GM23248 (cell line): ENCODE data around the gene RFX8.

Source experiments
- EZH2 ChIP-seq: fragments of 200-600 bp; sonication (generic); IDR thresholded peaks from 2 replicates; pipeline ENCODE4 v1.6.1; 2018; ENCODE audit warnings: antibody characterized with exemption, mild to moderate bottlenecking; ENCODE audit not compliant: insufficient read depth, poor library complexity, severe bottlenecking
- EZH2phosphoT487 ChIP-seq: fragments of 200-600 bp; sonication (generic); IDR thresholded peaks from 2 replicates; pipeline ENCODE4 v1.6.1; 2018; ENCODE audit warnings: antibody characterized with exemption, moderate library complexity, mild to moderate bottlenecking, low read depth; ENCODE audit not compliant: insufficient read depth

DNA sequence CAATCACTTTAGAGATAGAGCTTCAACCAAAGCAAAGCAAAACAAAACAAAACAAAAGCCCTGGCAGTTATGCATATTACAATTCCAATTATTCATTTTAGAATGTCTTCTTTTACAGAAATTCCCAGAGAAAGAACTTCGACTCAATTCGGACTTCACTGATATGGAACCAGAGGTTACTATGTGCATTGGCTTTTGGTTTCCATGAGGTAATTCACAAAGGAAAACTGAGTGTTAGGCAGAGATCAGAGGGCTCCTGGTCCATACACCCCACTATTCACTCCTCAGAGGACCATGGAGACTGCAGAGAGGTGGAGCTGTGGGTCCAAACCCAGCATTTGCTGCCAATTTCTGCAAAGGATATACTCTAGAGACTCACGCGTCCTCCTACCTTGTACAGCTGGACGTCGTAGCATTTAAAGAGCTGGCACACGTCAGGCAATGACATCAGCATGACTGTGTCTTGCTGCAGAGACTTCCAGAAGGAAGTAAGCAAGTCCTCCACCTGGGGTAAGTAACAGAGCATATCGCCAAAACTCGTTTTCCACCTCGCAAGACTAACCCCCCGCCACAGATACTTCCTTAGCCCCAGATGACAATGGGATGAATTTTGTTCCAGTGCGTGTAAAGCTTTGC is 56.3 kb downstream of the RFX8 start:
- TF ChIP-seq EZH2phosphoT487, result no peak
- no peak for TF ChIP-seq EZH2
